ENCODE data around the gene XKR8. TPM values are rescaled to one million over a fixed set of nuclear protein-coding genes. Genes with fewer than 3 reads are reported as not detected.

The XKR8 gene
- 7.0 and 7.9 TPM in 2 replicates for total RNA-seq

DNA sequence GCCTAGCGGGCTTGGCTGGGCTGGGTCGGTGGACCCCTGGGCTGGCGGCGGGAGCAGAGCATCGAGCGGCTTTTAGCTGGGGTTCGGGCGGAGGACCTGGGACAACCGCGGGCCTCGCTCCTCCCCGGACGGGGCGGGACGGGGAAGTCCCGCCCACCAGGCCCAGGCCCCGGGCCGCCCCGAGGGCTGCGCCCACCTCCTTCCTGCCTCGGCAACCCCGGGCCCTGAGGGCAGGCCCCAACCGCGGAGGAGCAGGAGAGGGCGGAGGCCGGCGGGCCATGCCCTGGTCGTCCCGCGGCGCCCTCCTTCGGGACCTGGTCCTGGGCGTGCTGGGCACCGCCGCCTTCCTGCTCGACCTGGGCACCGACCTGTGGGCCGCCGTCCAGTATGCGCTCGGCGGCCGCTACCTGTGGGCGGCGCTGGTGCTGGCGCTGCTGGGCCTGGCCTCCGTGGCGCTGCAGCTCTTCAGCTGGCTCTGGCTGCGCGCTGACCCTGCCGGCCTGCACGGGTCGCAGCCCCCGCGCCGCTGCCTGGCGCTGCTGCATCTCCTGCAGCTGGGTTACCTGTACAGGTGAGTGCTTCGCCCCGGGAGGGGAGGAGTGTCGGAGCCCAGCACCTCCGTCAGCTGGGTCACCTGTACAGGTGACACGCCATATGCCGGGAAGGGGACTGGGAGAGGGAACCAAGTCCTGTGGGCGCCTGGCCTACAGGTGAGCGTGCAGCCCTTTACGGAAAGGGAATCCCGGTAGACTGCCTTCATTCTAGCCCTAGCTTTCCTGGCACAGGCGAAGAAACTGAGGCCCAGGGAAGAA, at the start of gene XKR8:
Gene XKR8, plus strand, starts transcription at position 182 of the 812 bp plus-strand sequence. Its CDS starts 97 bp downstream, at position 279.

GRCh38 chr1:27934818-27935549, 24.8 kb upstream of the XKR8 start, which contains the start of gene SMPDL3B:
Gene SMPDL3B, plus strand, starts transcription at chr1:27935000. Its CDS starts 184 bp downstream, at chr1:27935184.

Other genes starting within 250 kb of the XKR8 start
- 25.6 and 28.7 TPM in 2 replicates for gene FAM76A, start 234.0 kb upstream of the XKR8 start, total RNA-seq
- 69.4 and 81.2 TPM in 2 replicates for gene STX12, start 186.8 kb upstream of the XKR8 start, total RNA-seq
- 35.4 and 36.1 TPM in 2 replicates for gene PPP1R8, start 129.2 kb upstream of the XKR8 start, total RNA-seq
- gene THEMIS2, start 87.4 kb upstream of the XKR8 start, total RNA-seq: 9.2 and 9.7 TPM in 2 replicates
- gene RPA2, start 45.4 kb upstream of the XKR8 start, total RNA-seq: 12.7 and 17.1 TPM in 2 replicates
- not detected in 2 replicates for gene SMPDL3B, start 25.0 kb upstream of the XKR8 start, total RNA-seq
- gene EYA3, start 128.6 kb downstream of the XKR8 start, total RNA-seq: 15.4 and 20.6 TPM in 2 replicates
- 0.12 and 0.16 TPM in 2 replicates for gene PTAFR, start 216.7 kb downstream of the XKR8 start, total RNA-seq

Data from hair follicle dermal papilla cell (primary cell).